Ascending aorta (tissue), 2 donors: ENCODE results near the gene MRPL10. TPM values are rescaled to one million over a fixed set of nuclear protein-coding genes. Genes with fewer than 3 reads are reported as not detected.

Experiments used
- DNase-seq, 2 donors: peaks; one replicate each; pipeline ENCODE4 v3.0.0-alpha.2; 2019; ENCODE audit warnings: low spot score in 2 of 2
- H3K27ac ChIP-seq, 2 donors: fragments of 200-600 bp; sonication (generic); one replicate each; pipeline ENCODE4 v1.5.1; 2016 to 2017; ENCODE audit warnings: mild to moderate bottlenecking in 1 of 2
- H3K27me3 ChIP-seq: fragments of 200-600 bp; sonication (generic); one replicate; pipeline ENCODE4 v1.5.1; 2017
- H3K36me3 ChIP-seq, 2 donors: fragments of 200-600 bp; sonication (generic); one replicate each; pipeline ENCODE4 v1.5.1; 2016
- H3K4me1 ChIP-seq, 2 donors: fragments of 200-600 bp; sonication (generic); one replicate each; pipeline ENCODE4 v1.5.1; 2016 to 2017; ENCODE audit warnings: mild to moderate bottlenecking in 1 of 2
- H3K4me3 ChIP-seq, 2 donors: fragments of 200-600 bp; sonication (generic); one replicate each; pipeline ENCODE4 v1.5.1; 2016 to 2017; ENCODE audit warnings: mild to moderate bottlenecking in 1 of 2
- H3K9me3 ChIP-seq, 2 donors: fragments of 200-600 bp; sonication (generic); one replicate each; pipeline ENCODE4 v1.5.1; 2016
- CTCF ChIP-seq, 3 experiments: fragments of 200-600 bp in 2 of 3; fragments of 450-650 bp in 1 of 3; sonication (generic) in 2 of 3; IDR thresholded peaks; one replicate each; pipeline ENCODE4 v1.5.1; 2016 to 2019; ENCODE audit warnings: antibody characterized with exemption in 3 of 3, mild to moderate bottlenecking in 1 of 3, moderate library complexity in 1 of 3
- intact Hi-C: fragments of 100-400 bp; cut with DNase I; formaldehyde crosslinking; loops from one replicate; pipeline ENCODE4 v1.15.1; 2023
- total RNA-seq: library from RNA; depleted of rRNA; stranded (reverse); fragments of >200 nt; gene quantifications from one replicate; pipeline ENCODE4 v1.1.0, GENCODE V29; 2016

Gene MRPL10
- total RNA-seq, 1 donor from 2014 or later = 13.7 TPM

- DNase-seq = no peak
- Histone ChIP-seq H3K36me3 (peaks cover 6 to 30% of the 10 kb centered on the region in 2 donors), H3K27ac (no peak overlapping the region), H3K9me3 (no peaks in the 10 kb centered on the region), H3K27me3 (no peaks in the 10 kb centered on the region), H3K4me1 (peaks cover 3 to 9% of the 10 kb centered on the region in 2 donors), H3K4me3 (no peak overlapping the region)
- intact Hi-C loops = no loop called here
- TF ChIP-seq CTCF (IDR thresholded peaks at IDR 0.05) = no peak
Measured at GRCh38 chr17:47836601-47837000, 5.3 kb upstream of the MRPL10 start.

- H3K27ac ChIP-seq = no peak overlapping the region
- intact Hi-C loops = no loop called here
- TF ChIP-seq CTCF (IDR thresholded peaks at IDR 0.05) = no peak
- H3K4me1 ChIP-seq = peaks cover 0 to 9% of the 10 kb centered on the region in 2 donors
- DNase-seq = no peak
- H3K4me3 ChIP-seq = no peak overlapping the region
- no peaks in the 10 kb centered on the region for H3K9me3 ChIP-seq
- H3K36me3 ChIP-seq = peaks cover 6 to 30% of the 10 kb centered on the region in 2 donors
- H3K27me3 ChIP-seq = no peaks in the 10 kb centered on the region
Measured at GRCh38 chr17:47834756-47835155, 3.4 kb upstream of the MRPL10 start.

GRCh38 chr17:47831934-47832327 is 590 bp upstream of the MRPL10 start:
- Histone ChIP-seq H3K9me3 (no peaks in the 10 kb centered on the region), H3K36me3 (peaks cover 23 to 27% of the 10 kb centered on the region in 2 donors), H3K27me3 (no peaks in the 10 kb centered on the region), H3K27ac (peak overlapping the region in 1 of 2 donors; percentile 77), H3K4me3 (peak overlapping the region; percentile 71), H3K4me1 (peaks cover 0 to 9% of the 10 kb centered on the region in 2 donors)
- intact Hi-C loops = no loop called here
- DNase-seq = no peak
- no peak for TF ChIP-seq CTCF (IDR thresholded peaks at IDR 0.05)

- no peaks in the 10 kb centered on the region for H3K27me3 ChIP-seq
- no peak for TF ChIP-seq CTCF (IDR thresholded peaks at IDR 0.05)
- H3K9me3 ChIP-seq = no peaks in the 10 kb centered on the region
- peaks cover 26 to 27% of the 10 kb centered on the region in 2 donors for H3K36me3 ChIP-seq
- H3K4me1 ChIP-seq = peaks cover 0 to 9% of the 10 kb centered on the region in 2 donors
- intact Hi-C loops = no loop called here
- peak overlapping the region; percentile 48 to 77 for H3K27ac ChIP-seq
- H3K4me3 ChIP-seq = peak overlapping the region; percentile 71
- DNase-seq = no peak
Measured at GRCh38 chr17:47830396-47831002, 842 bp downstream of the MRPL10 start.

GRCh38 chr17:47829870-47830269 is 1.5 kb downstream of the MRPL10 start:
- Histone ChIP-seq H3K4me1 (peaks cover 0 to 9% of the 10 kb centered on the region in 2 donors), H3K27ac (no peak overlapping the region)

More at GRCh38 chr17:47829870-47830269, 1.5 kb downstream of the MRPL10 start:
- intact Hi-C loops = no loop called here
- no peak for DNase-seq
- peaks cover 32 to 33% of the 10 kb centered on the region in 2 donors for H3K36me3 ChIP-seq
- no peak for TF ChIP-seq CTCF (IDR thresholded peaks at IDR 0.05)
- no peaks in the 10 kb centered on the region for H3K9me3 ChIP-seq
- no peaks in the 10 kb centered on the region for H3K27me3 ChIP-seq
- H3K4me3 ChIP-seq = peak overlapping the region in 1 of 2 donors; percentile 71
